GM19240 (cell line): ENCODE measurements around the gene DIAPH2.
"Not testable (repeated sequence)": the region's sequence is repeated elsewhere in the genome, so short reads cannot be mapped to it uniquely, and the experiment has no call there.

ENCODE experiments used
- DNase-seq: peaks from one replicate; pipeline ENCODE4 v3.0.0; 2011; ENCODE audit warnings: low spot score; ENCODE audit not compliant: insufficient read length

Gene DIAPH2

GRCh38 chrX:96684339-96685209 lies at the start of gene DIAPH2:
TSS of gene DIAPH2 (plus strand) at chrX:96684842.
- DNase-seq = no peak

- DNase-seq = no peak
Measured at GRCh38 chrX:96650023-96650422, 34.6 kb upstream of the DIAPH2 start.

GRCh38 chrX:96655947-96656623 lies 28.6 kb upstream of the DIAPH2 start:
- no peak for DNase-seq

- no peak for DNase-seq
Measured at GRCh38 chrX:96682516-96682915, 2.1 kb upstream of the DIAPH2 start.

GRCh38 chrX:96683997-96684338 lies 674 bp upstream of the DIAPH2 start:
- no peak for DNase-seq

- DNase-seq = no peak
Measured at GRCh38 chrX:96685210-96686099, 813 bp downstream of the DIAPH2 start.

GRCh38 chrX:96687776-96688175 lies 3.1 kb downstream of the DIAPH2 start:
- no peak for DNase-seq

- no peak for DNase-seq
Measured at GRCh38 chrX:96688789-96689188, 4.1 kb downstream of the DIAPH2 start.

GRCh38 chrX:96689991-96690390 lies 5.3 kb downstream of the DIAPH2 start:
- no peak for DNase-seq

GRCh38 chrX:96692454-96692853 lies 7.8 kb downstream of the DIAPH2 start:
- no peak for DNase-seq

GRCh38 chrX:96692890-96693289 lies 8.2 kb downstream of the DIAPH2 start:
- DNase-seq = no peak

GRCh38 chrX:96693407-96693806 lies 8.8 kb downstream of the DIAPH2 start:
- DNase-seq = no peak

- no peak for DNase-seq
Measured at GRCh38 chrX:96696462-96696861, 11.8 kb downstream of the DIAPH2 start.

- DNase-seq = no peak
Measured at GRCh38 chrX:96700625-96701024, 16.0 kb downstream of the DIAPH2 start.

GRCh38 chrX:96703379-96703778 lies 18.7 kb downstream of the DIAPH2 start:
- DNase-seq = no peak

- no peak for DNase-seq
Measured at GRCh38 chrX:96703816-96704215, 19.2 kb downstream of the DIAPH2 start.

- no peak for DNase-seq
Measured at GRCh38 chrX:96704629-96705028, 20.0 kb downstream of the DIAPH2 start.

GRCh38 chrX:96705905-96706304 lies 21.3 kb downstream of the DIAPH2 start:
- no peak for DNase-seq

- no peak for DNase-seq
Measured at GRCh38 chrX:96707804-96708203, 23.2 kb downstream of the DIAPH2 start.

- DNase-seq = no peak
Measured at GRCh38 chrX:96710031-96710430, 25.4 kb downstream of the DIAPH2 start.

- no peak for DNase-seq
Measured at GRCh38 chrX:96713303-96713702, 28.7 kb downstream of the DIAPH2 start.

- not testable (repeated sequence) for DNase-seq
Measured at GRCh38 chrX:96714393-96714792, 29.8 kb downstream of the DIAPH2 start.
